K562 (cell line): ENCODE data around the gene MYOG. TPM values are rescaled to one million over a fixed set of nuclear protein-coding genes. Genes with fewer than 3 reads are reported as not detected.

Experiments used
- ATAC-seq: fragments of 200-7000 bp; cut with Tn5 transposase; 3 replicates; pipeline ENCODE4 v1.9.1; 2020; ENCODE audit warnings: moderate library complexity
- BruUV-seq: library from RNA; stranded (reverse); fragments of 400-500 nt; replicated peaks from 2 replicates; lab custom pipeline; 2021; lab: Mats Ljungman, UMichigan
- CTCF ChIA-PET: fragments of 300-600 bp; formaldehyde crosslinking; extraction: SDS; loops from one replicate; lab custom pipeline; 2021; ENCODE audit warnings: low intra/inter-chr PET ratio; lab: Yijun Ruan, JAX
- POLR2A ChIA-PET: fragments of 300-600, 350-650 bp; sonication (Branson Sonifier 250); formaldehyde crosslinking; extraction: SDS; loops from one replicate; lab custom pipeline; 2021; ENCODE audit warnings: antibody characterized with exemption, inconsistent platforms; lab: Yijun Ruan, JAX
- DNase-seq, 4 experiments: peaks; one replicate each; pipeline versions ENCODE4 v3.0.0 to v3.0.0-alpha.2; 2011 to 2018; ENCODE audit warnings: low spot score in 3 of 4, mixed read lengths in 3 of 4; ENCODE audit errors: extremely low read depth in 1 of 4
- FAIRE-seq: peaks from 2 replicates; lab custom pipeline; 2011; peaks lifted over from hg19 to GRCh38; lab: Jason Lieb, UNC
- H2AFZ ChIP-seq: 2 replicates; pipeline ENCODE4 v1.6.0; 2011; ENCODE audit warnings: low read depth, low read length, control low read depth, inconsistent platforms
- H3K27ac ChIP-seq: fragments of 200-600 bp; 3 replicates; pipeline ENCODE4 v1.8.0; 2011; ENCODE audit warnings: low read depth, mild to moderate bottlenecking, control low read depth, inconsistent platforms, low read length, moderate library complexity, mixed read lengths; ENCODE audit errors: extremely low read depth
- H3K27me3 ChIP-seq, 2 experiments: fragments of 300-600 bp in 1 of 2; 2 replicates in 1 of 2; 3 replicates in 1 of 2; pipeline versions ENCODE4 v1.6.0 to v1.8.0; 2011; ENCODE audit warnings: inconsistent platforms in 2 of 2, low read length in 2 of 2, mild to moderate bottlenecking in 1 of 2, mixed read lengths in 1 of 2, moderate library complexity in 1 of 2; ENCODE audit not compliant: control insufficient read depth in 2 of 2, insufficient read depth in 2 of 2
- H3K36me3 ChIP-seq: fragments of 300-600 bp; 3 replicates; pipeline ENCODE4 v1.8.0; 2011; ENCODE audit warnings: mild to moderate bottlenecking, low read length, inconsistent platforms; ENCODE audit not compliant: control insufficient read depth, insufficient read depth
- H3K4me1 ChIP-seq, 2 experiments: fragments of 200-600 bp in 1 of 2; replicated peaks in 1 of 2; 2 replicates in 1 of 2; 3 replicates in 1 of 2; pipeline versions ENCODE4 v1.5.1 to v1.8.0; 2011; ENCODE audit warnings: inconsistent platforms in 2 of 2, low read length in 2 of 2, mild to moderate bottlenecking in 1 of 2, mixed read lengths in 1 of 2, moderate library complexity in 1 of 2; ENCODE audit not compliant: control insufficient read depth in 2 of 2, insufficient read depth in 2 of 2
- H3K4me2 ChIP-seq: 2 replicates; pipeline ENCODE4 v1.6.1; 2011; ENCODE audit warnings: low read length, control low read depth, inconsistent platforms, mixed read lengths; ENCODE audit not compliant: insufficient read depth
- H3K4me3 ChIP-seq: fragments of 200-600 bp; sonication (generic), shearing (Covaris generic); 2 replicates; pipeline ENCODE4 v1.5.1; 2016; ENCODE audit warnings: control low read depth, inconsistent platforms
- H3K79me2 ChIP-seq: fragments of 200-600 bp; 3 replicates; pipeline ENCODE4 v1.8.0; 2011; ENCODE audit warnings: low read length, inconsistent platforms; ENCODE audit not compliant: control insufficient read depth, insufficient read depth
- H3K9ac ChIP-seq, 2 experiments: 2 replicates each; pipeline versions ENCODE4 v1.6.0 to v1.6.1; 2011; ENCODE audit warnings: low read depth in 2 of 2, low read length in 2 of 2, control low read depth in 1 of 2, inconsistent platforms in 1 of 2, mild to moderate bottlenecking in 1 of 2, mixed read lengths in 1 of 2; ENCODE audit not compliant: insufficient read depth in 1 of 2
- H3K9me1 ChIP-seq: one replicate; pipeline ENCODE4 v1.6.0; 2011; ENCODE audit warnings: inconsistent platforms, mild to moderate bottlenecking, low read length, moderate library complexity; ENCODE audit not compliant: control insufficient read depth, insufficient read depth
- H3K9me3 ChIP-seq: replicated peaks from 2 replicates; pipeline ENCODE4 v1.5.1; 2011; ENCODE audit warnings: low read depth, low read length, inconsistent platforms; ENCODE audit not compliant: control insufficient read depth, insufficient read depth
- H4K20me1 ChIP-seq: replicated peaks from 2 replicates; pipeline ENCODE4 v1.6.1; 2011; ENCODE audit warnings: low read length, inconsistent platforms, mixed read lengths; ENCODE audit not compliant: control insufficient read depth, insufficient read depth
- FOSL1 ChIP-seq: fragments of 200-800 bp; sonication (Bioruptor generic); conservative IDR thresholded peaks from 2 replicates; pipeline ENCODE4 v1.6.1; 2016; ENCODE audit warnings: missing genetic modification characterization, missing compliant biosample characterization
- KHSRP ChIP-seq: fragments of 450-650 bp; IDR thresholded peaks from 2 replicates; pipeline ENCODE4 v1.6.1; 2017
- MCM2 ChIP-seq: fragments of 450-650 bp; IDR thresholded peaks from 2 replicates; pipeline ENCODE4 v1.6.1; 2017; ENCODE audit warnings: low read depth, mild to moderate bottlenecking
- MEF2D ChIP-seq: conservative IDR thresholded peaks from 2 replicates; pipeline ENCODE4 v1.6.1; 2016; ENCODE audit warnings: low read depth, missing genetic modification characterization, missing compliant biosample characterization
- NFIC ChIP-seq: fragments of 450-650 bp; IDR thresholded peaks from 2 replicates; pipeline ENCODE4 v1.6.1; 2017; ENCODE audit warnings: mild to moderate bottlenecking, inconsistent platforms
- NFRKB ChIP-seq: fragments of 450-650 bp; IDR thresholded peaks from 2 replicates; pipeline ENCODE4 v1.6.1; 2016; ENCODE audit warnings: low read depth
- NR2F6 ChIP-seq: fragments of 450-650 bp; formaldehyde crosslinking; IDR thresholded peaks from 2 replicates; pipeline ENCODE4 v1.4.0; 2020; ENCODE audit warnings: mild to moderate bottlenecking
- SNRNP70 ChIP-seq: fragments of 200-400 bp; formaldehyde crosslinking; optimal IDR thresholded peaks from 2 replicates; pipeline ENCODE3; 2017; ENCODE audit warnings: low read depth, low read length
- TBP ChIP-seq: optimal IDR thresholded peaks from 2 replicates; pipeline ENCODE3; 2011; ENCODE audit warnings: low read depth, low read length, improper control_type of control experiment
- whole genome bisulfite sequencing: fragments of 100-300 bp; shearing (Covaris generic); methylation state at CpG from one replicate; pipeline ENCODE4 v1.1.6; 2016; ENCODE audit warnings: low coverage, mixed read lengths; ENCODE audit not compliant: insufficient coverage; ENCODE audit errors: missing lambda C conversion rate; 5-methylcytosine and 5-hydroxymethylcytosine counted together
- in situ Hi-C: fragments of 300-500 bp; cut with MboI; formaldehyde crosslinking; loops from 4 replicates; pipeline ENCODE4 v1.15.0; 2018; ENCODE audit warnings: inconsistent platforms, mixed read lengths
- intact Hi-C: fragments of 100-400 bp; cut with micrococcal nuclease; formaldehyde crosslinking; loops from 2 replicates; pipeline ENCODE4 v1.14.2; 2022
- polyA plus RNA-seq, 8 experiments: library from polyadenylated mRNA; depleted of rRNA in 4 of 8; stranded (reverse) in 5 of 8; unstranded in 3 of 8; fragments of >200 nt; fragmentation: Nextera tagmentation in 2 of 8; fragmentation: Illumina TruSeq in 1 of 8; extraction: Ambion mirVana in 2 of 8; extraction: Trizol in 1 of 8; gene quantifications; 2 replicates each; pipeline versions ENCODE4 v1.2.1 to v1.2.3, GENCODE V29; 2011 to 2014; ENCODE audit warnings: inconsistent platforms in 1 of 8, missing spikeins in 1 of 8
- total RNA-seq, 7 experiments: library from RNA; depleted of rRNA in 6 of 7; stranded (reverse); fragments of >200 nt in 6 of 7; fragmentation: Illumina TruSeq in 2 of 7; extraction: Trizol in 2 of 7; gene quantifications; 2 replicates each; pipeline versions ENCODE4 v1.2.1 to v1.2.3, GENCODE V29; 2011 to 2021; ENCODE audit warnings: low replicate concordance in 1 of 7
- TF ChIP-seq, protein P1 (sequence below): sonication (generic); formaldehyde crosslinking; IDR thresholded peaks from 2 replicates; pipeline ENCODE4 v1.8.0; 2022; ENCODE audit warnings: mild to moderate bottlenecking, missing genetic modification reagents
- TF ChIP-seq, protein P2 (sequence below): fragments of 250-450 bp; sonication (Bioruptor Pico); IDR thresholded peaks from 2 replicates; pipeline ENCODE4 v1.9.0; 2021; ENCODE audit warnings: mild to moderate bottlenecking, inconsistent platforms

The MYOG gene
- total and polyA plus RNA-seq, 9 of the 15 experiments (the other 6 are each of a cell fraction or from before 2014, with no cell fraction given): not detected

DNA sequence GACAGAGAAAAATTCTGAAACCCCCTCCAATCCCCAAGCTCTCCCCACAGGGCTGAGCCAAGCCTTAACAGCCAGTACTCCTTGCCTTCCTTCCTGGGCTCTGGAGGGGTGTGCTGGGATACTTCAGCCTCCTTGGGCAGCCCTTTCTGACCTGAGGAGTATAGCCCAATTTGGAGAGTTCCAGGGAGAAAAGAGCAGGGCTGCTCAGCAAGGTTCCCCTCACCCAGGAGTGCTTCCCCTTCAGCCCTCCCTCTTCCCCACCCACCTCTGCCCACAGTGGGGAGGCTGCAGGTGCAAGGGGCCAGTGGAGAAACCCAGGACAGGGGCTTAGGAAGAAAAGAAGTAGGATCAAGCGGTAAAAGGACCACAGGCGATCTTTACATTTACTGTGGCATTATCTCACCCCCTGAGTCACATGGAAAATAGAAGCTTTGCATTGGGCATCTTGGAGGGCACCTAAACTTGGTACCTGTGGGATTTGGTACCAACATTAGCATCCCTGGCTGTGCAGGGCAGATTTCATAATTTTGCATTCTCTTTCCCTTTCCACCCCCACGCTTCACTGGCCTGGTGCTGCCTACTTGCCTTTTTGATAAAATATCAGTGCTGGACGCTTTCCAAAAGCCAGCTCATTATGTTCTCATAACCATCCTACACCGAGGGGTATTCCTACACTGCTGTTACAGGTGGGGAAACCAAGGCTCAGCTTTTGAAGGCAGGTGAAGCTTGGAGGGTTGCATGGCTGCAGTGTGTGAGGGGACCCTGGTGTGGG lies 38.9 kb upstream of the MYOG start:
- H3K9me3 ChIP-seq: no peaks in the 10 kb centered on the region
- CTCF ChIA-PET: no interaction called here
- no peak for TF ChIP-seq MEF2D (tag)
- no peak for TF ChIP-seq SNRNP70
- 0 out of 2 replicates have a peak, but pooled peaks have one; percentile 30 for TF ChIP-seq FOSL1 (tag)
- TF ChIP-seq MCM2: no peak
- TF ChIP-seq, protein P1, sequence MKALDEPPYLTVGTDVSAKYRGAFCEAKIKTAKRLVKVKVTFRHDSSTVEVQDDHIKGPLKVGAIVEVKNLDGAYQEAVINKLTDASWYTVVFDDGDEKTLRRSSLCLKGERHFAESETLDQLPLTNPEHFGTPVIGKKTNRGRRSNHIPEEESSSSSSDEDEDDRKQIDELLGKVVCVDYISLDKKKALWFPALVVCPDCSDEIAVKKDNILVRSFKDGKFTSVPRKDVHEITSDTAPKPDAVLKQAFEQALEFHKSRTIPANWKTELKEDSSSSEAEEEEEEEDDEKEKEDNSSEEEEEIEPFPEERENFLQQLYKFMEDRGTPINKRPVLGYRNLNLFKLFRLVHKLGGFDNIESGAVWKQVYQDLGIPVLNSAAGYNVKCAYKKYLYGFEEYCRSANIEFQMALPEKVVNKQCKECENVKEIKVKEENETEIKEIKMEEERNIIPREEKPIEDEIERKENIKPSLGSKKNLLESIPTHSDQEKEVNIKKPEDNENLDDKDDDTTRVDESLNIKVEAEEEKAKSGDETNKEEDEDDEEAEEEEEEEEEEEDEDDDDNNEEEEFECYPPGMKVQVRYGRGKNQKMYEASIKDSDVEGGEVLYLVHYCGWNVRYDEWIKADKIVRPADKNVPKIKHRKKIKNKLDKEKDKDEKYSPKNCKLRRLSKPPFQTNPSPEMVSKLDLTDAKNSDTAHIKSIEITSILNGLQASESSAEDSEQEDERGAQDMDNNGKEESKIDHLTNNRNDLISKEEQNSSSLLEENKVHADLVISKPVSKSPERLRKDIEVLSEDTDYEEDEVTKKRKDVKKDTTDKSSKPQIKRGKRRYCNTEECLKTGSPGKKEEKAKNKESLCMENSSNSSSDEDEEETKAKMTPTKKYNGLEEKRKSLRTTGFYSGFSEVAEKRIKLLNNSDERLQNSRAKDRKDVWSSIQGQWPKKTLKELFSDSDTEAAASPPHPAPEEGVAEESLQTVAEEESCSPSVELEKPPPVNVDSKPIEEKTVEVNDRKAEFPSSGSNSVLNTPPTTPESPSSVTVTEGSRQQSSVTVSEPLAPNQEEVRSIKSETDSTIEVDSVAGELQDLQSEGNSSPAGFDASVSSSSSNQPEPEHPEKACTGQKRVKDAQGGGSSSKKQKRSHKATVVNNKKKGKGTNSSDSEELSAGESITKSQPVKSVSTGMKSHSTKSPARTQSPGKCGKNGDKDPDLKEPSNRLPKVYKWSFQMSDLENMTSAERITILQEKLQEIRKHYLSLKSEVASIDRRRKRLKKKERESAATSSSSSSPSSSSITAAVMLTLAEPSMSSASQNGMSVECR (CRISPR knock-in tag): no peak
- TF ChIP-seq, protein P2, sequence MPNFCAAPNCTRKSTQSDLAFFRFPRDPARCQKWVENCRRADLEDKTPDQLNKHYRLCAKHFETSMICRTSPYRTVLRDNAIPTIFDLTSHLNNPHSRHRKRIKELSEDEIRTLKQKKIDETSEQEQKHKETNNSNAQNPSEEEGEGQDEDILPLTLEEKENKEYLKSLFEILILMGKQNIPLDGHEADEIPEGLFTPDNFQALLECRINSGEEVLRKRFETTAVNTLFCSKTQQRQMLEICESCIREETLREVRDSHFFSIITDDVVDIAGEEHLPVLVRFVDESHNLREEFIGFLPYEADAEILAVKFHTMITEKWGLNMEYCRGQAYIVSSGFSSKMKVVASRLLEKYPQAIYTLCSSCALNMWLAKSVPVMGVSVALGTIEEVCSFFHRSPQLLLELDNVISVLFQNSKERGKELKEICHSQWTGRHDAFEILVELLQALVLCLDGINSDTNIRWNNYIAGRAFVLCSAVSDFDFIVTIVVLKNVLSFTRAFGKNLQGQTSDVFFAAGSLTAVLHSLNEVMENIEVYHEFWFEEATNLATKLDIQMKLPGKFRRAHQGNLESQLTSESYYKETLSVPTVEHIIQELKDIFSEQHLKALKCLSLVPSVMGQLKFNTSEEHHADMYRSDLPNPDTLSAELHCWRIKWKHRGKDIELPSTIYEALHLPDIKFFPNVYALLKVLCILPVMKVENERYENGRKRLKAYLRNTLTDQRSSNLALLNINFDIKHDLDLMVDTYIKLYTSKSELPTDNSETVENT (CRISPR knock-in tag): no peak
- no peak for TF ChIP-seq TBP
- TF ChIP-seq KHSRP: no peak
- peak; percentile 62 for TF ChIP-seq NFIC
- TF ChIP-seq NFRKB: no peak
- TF ChIP-seq NR2F6 (CRISPR knock-in tag): no peak
- TF ChIP-seq, all 486 proteins: peak for 2
- Histone ChIP-seq H3K27ac (no peak overlapping the region), H3K9me1 (no peaks in the 10 kb centered on the region), H3K36me3 (no peaks in the 10 kb centered on the region), H4K20me1 (peaks cover 18% of the 10 kb centered on the region), H2AFZ (no peak overlapping the region), H3K79me2 (no peaks in the 10 kb centered on the region), H3K4me1 (peaks cover 0 to 16% of the 10 kb centered on the region in 2 experiments; a peak in 2 of 5 replicates), H3K4me2 (no peak overlapping the region), H3K27me3 (peaks cover 3 to 67% of the 10 kb centered on the region in 2 experiments; a peak in 4 of 5 replicates), H3K4me3 (no peak overlapping the region), H3K9ac (no peak overlapping the region)
- intact Hi-C loops: no loop called here
- 0% methylated on average over 5 of the region's 5 CpGs for WGBS
- BruUV-seq: no TSS peak
- DNase-seq (peak in 1 of 4 experiments; percentile 17), FAIRE-seq (no peak), ATAC-seq (no peak)
- POLR2A ChIA-PET: interaction anchor here (0.8 to 1.3 kb wide), 3 partner anchors 9 to 45 kb away, joined by 3 read pairs; no protein-coding TSS in a partner anchor
- in situ Hi-C loops: no loop called here
